Breast epithelium (tissue), 4 donors: Measurements from ENCODE around the gene PRPF31. TPM values are rescaled to one million over a fixed set of nuclear protein-coding genes. Genes with fewer than 3 reads are reported as not detected.

Experiments used
- DNase-seq, 2 donors: peaks; one replicate each; pipeline ENCODE4 v3.0.0-alpha.2; 2019; ENCODE audit warnings: low spot score in 2 of 2
- H3K27ac ChIP-seq, 2 donors: fragments of 200-600 bp; sonication (generic) in 1 of 2; one replicate each; pipeline ENCODE4 v1.5.1; 2016 to 2019; ENCODE audit warnings: mild to moderate bottlenecking in 1 of 2
- H3K27me3 ChIP-seq, 2 donors: fragments of 200-600 bp; sonication (generic) in 1 of 2; one replicate each; pipeline versions ENCODE4 v1.5.1 to v1.6.0; 2017 to 2019; ENCODE audit warnings: control low read depth in 1 of 2, mild to moderate bottlenecking in 1 of 2
- H3K36me3 ChIP-seq: fragments of 200-600 bp; one replicate; pipeline ENCODE4 v1.5.1; 2019
- H3K4me1 ChIP-seq, 2 donors: fragments of 200-600 bp; sonication (generic); one replicate each; pipeline ENCODE4 v1.5.1; 2016 to 2019; ENCODE audit warnings: control low read depth in 1 of 2
- H3K4me3 ChIP-seq, 3 donors: fragments of 200-600 bp; sonication (generic); 1 replicate in 2 of 3; 2 replicates in 1 of 3; pipeline ENCODE4 v1.5.1; 2016 to 2019; ENCODE audit warnings: mild to moderate bottlenecking in 3 of 3, moderate library complexity in 2 of 3
- H3K9me3 ChIP-seq, 2 donors: fragments of 200-600 bp; sonication (generic) in 1 of 2; one replicate each; pipeline ENCODE4 v1.5.1; 2016 to 2019; ENCODE audit warnings: control low read depth in 1 of 2
- POLR2A ChIP-seq: fragments of 450-650 bp; IDR thresholded peaks from one replicate; pipeline ENCODE4 v1.6.1; 2016; ENCODE audit warnings: antibody characterized with exemption, mild to moderate bottlenecking, moderate library complexity
- POLR2AphosphoS5 ChIP-seq, 3 donors: sonication (generic); formaldehyde crosslinking; IDR thresholded peaks; one replicate each; pipeline ENCODE4 v1.6.1; 2017; ENCODE audit warnings: antibody characterized with exemption in 3 of 3
- intact Hi-C: fragments of 100-400 bp; cut with DNase I; formaldehyde crosslinking; loops from one replicate; pipeline ENCODE4 v1.15.1; 2023; ENCODE audit warnings: low total_unique reads
- total RNA-seq, 3 donors: library from RNA; depleted of rRNA; stranded (reverse); fragments of >200 nt; gene quantifications; one replicate each; pipeline ENCODE4 v1.1.0, GENCODE V29; 2016
- TF ChIP-seq, protein P1 (sequence below), 3 donors: fragments of 450-650 bp; IDR thresholded peaks; one replicate each; pipeline ENCODE4 v1.5.1; 2016 to 2017; ENCODE audit warnings: antibody characterized with exemption in 3 of 3, mild to moderate bottlenecking in 3 of 3, moderate library complexity in 3 of 3

The PRPF31 gene
- total RNA-seq, 3 donors from 2014 or later = 45.5 to 59.6 (median 52.5) TPM

DNA sequence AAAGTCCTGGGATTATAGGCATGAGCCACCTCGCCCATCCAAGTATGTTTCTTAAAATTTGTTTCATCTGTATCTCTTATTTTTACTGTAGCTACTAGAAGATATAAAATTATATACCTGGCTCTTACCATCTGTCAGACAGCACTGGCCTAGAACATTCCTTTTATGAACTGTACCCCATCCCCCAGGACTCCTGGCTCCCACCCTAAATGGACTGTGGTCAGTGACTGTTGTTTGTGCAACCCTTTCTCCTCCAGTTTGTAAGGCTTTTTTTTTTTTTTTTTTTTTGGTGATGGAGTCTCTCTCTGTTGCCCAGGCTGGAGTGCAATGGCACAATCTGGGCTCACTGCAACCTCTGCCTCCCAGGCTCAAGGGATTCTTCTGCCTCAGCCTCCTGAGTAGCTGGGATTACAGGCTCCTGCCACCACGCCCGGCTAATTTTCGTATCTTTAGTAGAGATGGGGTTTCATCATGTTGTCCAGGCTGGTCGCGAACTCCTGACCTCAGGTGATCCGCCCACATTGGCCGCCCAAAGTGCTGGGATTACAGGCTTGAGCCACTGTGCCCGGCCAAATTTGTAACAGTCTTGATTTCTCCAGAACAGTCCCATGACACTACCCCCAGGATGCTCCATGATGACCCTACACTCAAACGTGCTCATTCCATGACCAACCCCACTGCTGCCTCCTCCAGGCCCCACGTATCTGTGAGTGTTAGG lies 10.4 kb upstream of the PRPF31 start:
- Histone ChIP-seq H3K9me3 (no peaks in the 10 kb centered on the region), H3K4me3 (no peak overlapping the region), H3K36me3 (no peaks in the 10 kb centered on the region), H3K27ac (no peak overlapping the region), H3K4me1 (no peaks in the 10 kb centered on the region), H3K27me3 (no peaks in the 10 kb centered on the region)
- DNase-seq = no peak
- intact Hi-C loops = no loop called here
- TF ChIP-seq POLR2A (no peak), POLR2AphosphoS5 (IDR thresholded peaks at IDR 0.05) (no peak)
- TF ChIP-seq, protein P1, sequence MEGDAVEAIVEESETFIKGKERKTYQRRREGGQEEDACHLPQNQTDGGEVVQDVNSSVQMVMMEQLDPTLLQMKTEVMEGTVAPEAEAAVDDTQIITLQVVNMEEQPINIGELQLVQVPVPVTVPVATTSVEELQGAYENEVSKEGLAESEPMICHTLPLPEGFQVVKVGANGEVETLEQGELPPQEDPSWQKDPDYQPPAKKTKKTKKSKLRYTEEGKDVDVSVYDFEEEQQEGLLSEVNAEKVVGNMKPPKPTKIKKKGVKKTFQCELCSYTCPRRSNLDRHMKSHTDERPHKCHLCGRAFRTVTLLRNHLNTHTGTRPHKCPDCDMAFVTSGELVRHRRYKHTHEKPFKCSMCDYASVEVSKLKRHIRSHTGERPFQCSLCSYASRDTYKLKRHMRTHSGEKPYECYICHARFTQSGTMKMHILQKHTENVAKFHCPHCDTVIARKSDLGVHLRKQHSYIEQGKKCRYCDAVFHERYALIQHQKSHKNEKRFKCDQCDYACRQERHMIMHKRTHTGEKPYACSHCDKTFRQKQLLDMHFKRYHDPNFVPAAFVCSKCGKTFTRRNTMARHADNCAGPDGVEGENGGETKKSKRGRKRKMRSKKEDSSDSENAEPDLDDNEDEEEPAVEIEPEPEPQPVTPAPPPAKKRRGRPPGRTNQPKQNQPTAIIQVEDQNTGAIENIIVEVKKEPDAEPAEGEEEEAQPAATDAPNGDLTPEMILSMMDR (IDR thresholded peaks at IDR 0.05) = no peak

DNA sequence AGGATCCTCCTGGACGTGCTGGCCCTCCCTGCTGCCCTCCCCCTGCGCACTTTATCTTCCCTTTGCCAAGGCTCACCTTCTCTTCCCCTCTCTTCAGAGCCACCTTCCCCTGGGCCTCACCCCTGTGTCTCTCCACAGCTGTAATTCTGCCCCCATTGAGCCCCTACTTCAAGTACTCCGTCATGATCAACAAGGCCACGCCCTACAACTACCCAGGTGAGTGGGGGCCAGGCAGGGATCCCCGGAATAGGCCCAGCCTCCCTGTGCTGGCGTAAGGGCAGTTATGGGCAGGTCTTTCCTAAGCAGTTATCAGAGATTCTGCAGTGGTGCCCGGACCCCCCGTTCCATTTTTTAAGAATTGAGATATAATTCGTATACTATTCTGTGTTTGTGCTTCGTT lies 9.8 kb upstream of the PRPF31 start:
- TF ChIP-seq, protein P1 (IDR thresholded peaks at IDR 0.05) = no peak
- TF ChIP-seq POLR2AphosphoS5 (IDR thresholded peaks at IDR 0.05) (no peak), POLR2A (no peak)
- no peaks in the 10 kb centered on the region for H3K36me3 ChIP-seq

DNA sequence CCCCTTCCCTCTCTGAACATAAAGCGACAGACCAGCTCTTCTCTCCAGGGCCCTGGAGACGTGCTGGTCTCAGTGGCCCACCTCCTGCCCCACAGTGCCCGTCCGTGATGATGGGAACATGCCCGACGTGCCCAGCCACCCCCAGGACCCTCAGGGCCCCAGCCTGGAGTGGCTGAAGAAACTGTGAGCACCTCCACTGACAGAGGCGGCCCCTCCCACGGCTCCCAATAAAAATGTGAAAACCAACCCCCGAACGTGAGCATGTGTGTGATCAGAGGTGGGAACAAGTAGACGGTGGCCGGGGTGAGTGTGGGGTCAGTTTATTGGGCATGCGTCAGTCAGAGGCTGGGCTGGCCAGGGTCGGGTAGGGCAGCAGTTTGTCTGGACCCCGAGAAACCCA lies 8.8 kb upstream of the PRPF31 start:
- intact Hi-C loops = no loop called here
- no peak overlapping the region for H3K4me3 ChIP-seq
- DNase-seq = no peak
- H3K27ac ChIP-seq = no peak overlapping the region
- H3K4me1 ChIP-seq = no peaks in the 10 kb centered on the region
- no peaks in the 10 kb centered on the region for H3K9me3 ChIP-seq
- H3K27me3 ChIP-seq = no peaks in the 10 kb centered on the region
- H3K36me3 ChIP-seq = no peaks in the 10 kb centered on the region
- TF ChIP-seq POLR2A = no peak
- TF ChIP-seq POLR2AphosphoS5 (IDR thresholded peaks at IDR 0.05) = no peak
- TF ChIP-seq, protein P1 (IDR thresholded peaks at IDR 0.05) = no peak

More for the DNA sequence above, 9.8 kb upstream of the PRPF31 start:
- no peak for DNase-seq
- H3K9me3 ChIP-seq = no peaks in the 10 kb centered on the region
- intact Hi-C loops = no loop called here
- H3K27me3 ChIP-seq = no peaks in the 10 kb centered on the region
- H3K4me3 ChIP-seq = no peak overlapping the region
- no peak overlapping the region for H3K27ac ChIP-seq
- H3K4me1 ChIP-seq = no peaks in the 10 kb centered on the region

DNA sequence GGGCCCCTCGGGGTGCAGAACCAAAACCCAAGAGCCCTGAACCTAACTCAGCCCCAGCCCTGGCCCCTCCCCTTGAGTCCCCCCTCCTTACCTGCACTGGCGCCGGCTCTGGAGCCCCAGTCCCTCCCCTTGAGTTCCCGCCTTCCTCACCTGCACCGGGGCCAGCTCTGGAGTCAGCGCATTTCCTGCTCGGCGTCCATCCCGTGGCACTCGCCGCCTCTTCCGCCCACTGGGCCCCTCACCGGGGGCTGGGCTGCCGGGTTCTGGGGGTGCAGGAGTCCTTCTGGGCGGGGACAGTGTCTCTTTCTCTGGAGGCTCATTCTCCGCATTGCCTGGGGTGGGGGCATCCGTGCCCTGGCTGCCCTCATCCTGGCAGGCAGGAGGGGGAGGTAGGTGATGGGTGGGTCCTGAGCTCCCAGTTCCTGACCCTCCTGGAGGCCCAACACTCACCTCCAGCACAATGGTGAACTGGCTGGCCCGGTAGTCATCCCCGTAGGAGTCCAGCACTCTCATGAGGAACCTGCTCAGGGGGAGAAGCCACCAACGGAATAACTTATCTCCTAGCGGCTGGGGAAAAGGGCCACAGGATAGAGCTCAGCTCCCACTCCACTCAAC lies 7.6 kb upstream of the PRPF31 start:
- Histone ChIP-seq H3K27ac (no peak overlapping the region), H3K27me3 (no peaks in the 10 kb centered on the region), H3K4me1 (no peaks in the 10 kb centered on the region), H3K36me3 (no peaks in the 10 kb centered on the region), H3K4me3 (no peak overlapping the region), H3K9me3 (no peaks in the 10 kb centered on the region)
- intact Hi-C loops = no loop called here
- DNase-seq = no peak
- TF ChIP-seq POLR2A (no peak), POLR2AphosphoS5 (IDR thresholded peaks at IDR 0.05) (no peak)
- TF ChIP-seq, protein P1 (IDR thresholded peaks at IDR 0.05) = no peak

DNA sequence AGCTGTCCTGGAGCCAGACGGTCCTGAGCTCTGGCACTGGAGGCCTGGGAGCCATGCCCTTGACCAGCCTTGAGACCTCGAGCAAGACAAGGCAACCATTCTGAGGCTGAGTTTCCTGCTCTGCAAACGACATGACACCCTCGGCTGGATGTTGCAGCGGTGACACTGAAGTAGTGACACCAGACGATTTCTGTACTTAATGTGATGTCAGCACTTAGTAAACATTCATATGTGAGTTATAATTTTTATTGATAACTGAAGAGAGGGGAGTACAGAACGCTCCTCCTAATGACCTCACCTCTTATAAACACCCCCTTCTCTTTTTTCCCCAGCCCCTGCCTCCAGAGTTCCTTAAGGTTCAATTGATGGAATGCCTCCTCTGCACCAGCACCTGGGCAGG lies 7.1 kb upstream of the PRPF31 start:
- Histone ChIP-seq H3K36me3 (no peaks in the 10 kb centered on the region), H3K4me3 (no peak overlapping the region), H3K4me1 (no peaks in the 10 kb centered on the region), H3K27ac (no peak overlapping the region), H3K27me3 (no peaks in the 10 kb centered on the region), H3K9me3 (no peaks in the 10 kb centered on the region)
- no peak for DNase-seq
- intact Hi-C loops = no loop called here
- TF ChIP-seq, protein P1 (IDR thresholded peaks at IDR 0.05) = no peak
- TF ChIP-seq POLR2A = no peak
- TF ChIP-seq POLR2AphosphoS5 (IDR thresholded peaks at IDR 0.05) = no peak
